ENCODE data around the gene AGR2. TPM values are rescaled to one million over a fixed set of nuclear protein-coding genes. Genes with fewer than 3 reads are reported as not detected.

The AGR2 gene
- total RNA-seq, 2 donors from 2014 or later = not detected

DNA sequence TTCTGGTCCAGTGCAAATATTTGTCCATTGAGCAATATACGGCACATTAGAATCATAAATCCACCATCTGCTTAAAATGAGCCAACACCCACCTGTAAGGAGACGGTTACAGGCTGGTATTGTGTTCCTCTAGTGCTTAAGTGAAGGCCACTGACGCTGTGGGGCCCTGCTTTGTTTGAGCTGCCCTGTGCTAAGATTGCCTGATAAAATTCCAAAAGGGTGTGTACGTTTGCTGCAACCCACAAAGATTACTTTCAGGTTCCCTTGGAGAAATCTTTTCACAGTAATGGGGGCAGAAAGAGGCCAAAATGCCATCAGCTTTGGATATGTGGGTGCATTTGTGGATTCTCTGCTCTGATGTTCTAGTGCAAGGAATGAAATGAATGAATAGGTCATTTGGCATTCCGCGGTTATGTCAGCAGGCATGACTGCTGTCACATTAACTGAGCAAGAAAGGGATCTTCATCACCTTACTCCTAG lies 42.6 kb upstream of the AGR2 start:
- H3K4me3 ChIP-seq = no peak overlapping the region
- no peaks in the 10 kb centered on the region for H3K36me3 ChIP-seq
- H3K4me1 ChIP-seq = no peaks in the 10 kb centered on the region
- no peak for DNase-seq (ENCODE audit: low spot score)
- H3K27me3 ChIP-seq = no peaks in the 10 kb centered on the region
- H3K9me3 ChIP-seq = no peaks in the 10 kb centered on the region
- TF ChIP-seq, protein P1, sequence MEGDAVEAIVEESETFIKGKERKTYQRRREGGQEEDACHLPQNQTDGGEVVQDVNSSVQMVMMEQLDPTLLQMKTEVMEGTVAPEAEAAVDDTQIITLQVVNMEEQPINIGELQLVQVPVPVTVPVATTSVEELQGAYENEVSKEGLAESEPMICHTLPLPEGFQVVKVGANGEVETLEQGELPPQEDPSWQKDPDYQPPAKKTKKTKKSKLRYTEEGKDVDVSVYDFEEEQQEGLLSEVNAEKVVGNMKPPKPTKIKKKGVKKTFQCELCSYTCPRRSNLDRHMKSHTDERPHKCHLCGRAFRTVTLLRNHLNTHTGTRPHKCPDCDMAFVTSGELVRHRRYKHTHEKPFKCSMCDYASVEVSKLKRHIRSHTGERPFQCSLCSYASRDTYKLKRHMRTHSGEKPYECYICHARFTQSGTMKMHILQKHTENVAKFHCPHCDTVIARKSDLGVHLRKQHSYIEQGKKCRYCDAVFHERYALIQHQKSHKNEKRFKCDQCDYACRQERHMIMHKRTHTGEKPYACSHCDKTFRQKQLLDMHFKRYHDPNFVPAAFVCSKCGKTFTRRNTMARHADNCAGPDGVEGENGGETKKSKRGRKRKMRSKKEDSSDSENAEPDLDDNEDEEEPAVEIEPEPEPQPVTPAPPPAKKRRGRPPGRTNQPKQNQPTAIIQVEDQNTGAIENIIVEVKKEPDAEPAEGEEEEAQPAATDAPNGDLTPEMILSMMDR (IDR thresholded peaks at IDR 0.05) = no peak
- H3K27ac ChIP-seq = no peak overlapping the region

DNA sequence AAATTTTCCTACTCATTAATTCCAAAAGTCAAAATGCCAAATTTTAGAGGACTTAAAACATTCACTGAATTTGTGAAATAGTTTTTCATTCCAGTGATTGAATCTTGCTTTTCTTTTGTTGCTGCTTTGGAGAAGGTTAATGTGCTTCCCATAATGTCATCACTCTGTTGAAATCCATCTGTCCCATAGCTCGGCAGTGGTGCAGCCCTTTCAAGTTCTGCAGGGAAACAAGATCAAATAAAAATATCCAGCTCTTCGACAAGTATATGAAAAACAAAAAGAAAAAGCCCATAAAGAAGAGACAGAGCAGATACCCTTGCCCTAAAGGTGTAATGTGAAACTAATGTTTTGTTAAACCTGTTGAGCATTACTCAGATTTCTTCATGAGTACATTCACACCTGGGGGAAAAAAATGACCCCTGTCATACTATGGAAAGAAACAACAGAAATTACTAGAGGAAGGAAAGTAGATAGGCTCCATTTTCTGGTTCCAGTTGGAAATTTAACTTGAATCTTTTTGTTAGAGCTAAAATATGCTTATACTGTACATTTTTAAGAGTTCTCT lies 41.9 kb upstream of the AGR2 start:
- DNase-seq (ENCODE audit: low spot score) = no peak
- H3K36me3 ChIP-seq = no peaks in the 10 kb centered on the region
- H3K4me3 ChIP-seq = no peak overlapping the region
- no peaks in the 10 kb centered on the region for H3K9me3 ChIP-seq
- H3K27me3 ChIP-seq = no peaks in the 10 kb centered on the region
- TF ChIP-seq, protein P1 (IDR thresholded peaks at IDR 0.05) = no peak
- H3K4me1 ChIP-seq = no peaks in the 10 kb centered on the region
- H3K27ac ChIP-seq = no peak overlapping the region

DNA sequence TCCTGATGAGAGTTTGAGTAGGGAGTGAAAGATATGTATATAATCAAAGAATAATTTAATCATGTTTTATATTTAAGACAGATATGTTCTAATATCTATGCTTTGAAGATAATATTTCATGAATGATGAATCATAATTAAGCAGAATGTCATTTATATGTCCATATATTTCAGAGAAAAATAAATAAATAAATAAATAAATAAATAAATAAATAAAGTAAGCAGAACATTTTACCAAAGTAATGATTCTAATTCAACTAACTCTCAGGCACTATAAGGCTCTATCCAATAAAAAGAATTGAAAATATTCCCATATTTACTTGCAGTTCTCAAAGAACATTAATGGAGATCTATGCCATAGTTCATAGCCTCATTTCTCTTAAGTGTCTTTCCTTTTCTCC lies 40.9 kb upstream of the AGR2 start:
- H3K27ac ChIP-seq = no peak overlapping the region
- H3K36me3 ChIP-seq = no peaks in the 10 kb centered on the region
- no peaks in the 10 kb centered on the region for H3K4me1 ChIP-seq
- no peak overlapping the region for H3K4me3 ChIP-seq
- H3K9me3 ChIP-seq = no peaks in the 10 kb centered on the region
- no peak for DNase-seq (ENCODE audit: low spot score)
- TF ChIP-seq, protein P1 (IDR thresholded peaks at IDR 0.05) = no peak
- no peaks in the 10 kb centered on the region for H3K27me3 ChIP-seq

DNA sequence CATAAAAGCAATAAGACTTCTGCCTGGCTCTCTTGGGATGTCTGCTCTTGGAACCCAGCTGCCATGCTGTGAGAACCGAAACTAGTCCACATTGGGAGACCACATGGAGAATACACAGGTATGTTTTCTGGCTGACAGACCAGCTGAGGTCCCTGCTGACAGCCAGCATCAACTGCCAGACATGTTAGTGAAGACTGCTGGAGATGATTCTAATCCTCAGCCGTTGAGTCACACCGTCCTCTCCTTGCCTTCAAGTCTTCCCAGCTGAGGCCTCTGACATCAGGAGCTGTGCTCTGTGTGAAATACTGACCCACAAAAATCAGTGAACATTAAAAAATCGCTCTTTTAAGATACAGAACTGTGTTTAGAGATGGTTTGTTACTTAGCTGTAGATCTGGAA lies 36.9 kb upstream of the AGR2 start:
- no peaks in the 10 kb centered on the region for H3K27me3 ChIP-seq
- no peak overlapping the region for H3K4me3 ChIP-seq
- H3K4me1 ChIP-seq = no peaks in the 10 kb centered on the region
- TF ChIP-seq, protein P1 (IDR thresholded peaks at IDR 0.05) = no peak
- H3K9me3 ChIP-seq = no peaks in the 10 kb centered on the region
- H3K36me3 ChIP-seq = no peaks in the 10 kb centered on the region
- no peak for DNase-seq (ENCODE audit: low spot score)
- no peak overlapping the region for H3K27ac ChIP-seq

DNA sequence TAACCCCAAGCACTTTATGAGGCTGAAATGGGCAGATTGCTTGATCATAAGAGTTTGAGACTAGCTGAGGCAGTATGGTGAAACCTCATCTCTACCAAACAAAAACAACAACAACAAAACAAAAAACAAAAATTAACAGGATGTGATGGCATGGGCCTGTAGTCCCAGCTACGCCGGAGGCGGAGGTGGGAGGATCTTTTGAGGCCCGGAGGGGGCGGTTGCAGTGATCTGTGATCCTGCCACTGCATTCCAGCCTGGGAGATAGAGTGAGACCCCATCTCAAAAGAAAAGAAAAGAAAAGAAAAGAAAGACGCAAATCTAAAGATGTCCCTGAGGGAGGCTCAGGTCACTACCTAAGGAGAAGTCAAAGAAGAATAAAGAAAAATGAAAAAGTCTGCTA lies 35.3 kb upstream of the AGR2 start:
- no peak overlapping the region for H3K4me3 ChIP-seq
- DNase-seq (ENCODE audit: low spot score) = no peak
- no peaks in the 10 kb centered on the region for H3K27me3 ChIP-seq
- H3K27ac ChIP-seq = no peak overlapping the region
- no peaks in the 10 kb centered on the region for H3K4me1 ChIP-seq
- H3K36me3 ChIP-seq = no peaks in the 10 kb centered on the region
- H3K9me3 ChIP-seq = no peaks in the 10 kb centered on the region
- TF ChIP-seq, protein P1 (IDR thresholded peaks at IDR 0.05) = no peak

DNA sequence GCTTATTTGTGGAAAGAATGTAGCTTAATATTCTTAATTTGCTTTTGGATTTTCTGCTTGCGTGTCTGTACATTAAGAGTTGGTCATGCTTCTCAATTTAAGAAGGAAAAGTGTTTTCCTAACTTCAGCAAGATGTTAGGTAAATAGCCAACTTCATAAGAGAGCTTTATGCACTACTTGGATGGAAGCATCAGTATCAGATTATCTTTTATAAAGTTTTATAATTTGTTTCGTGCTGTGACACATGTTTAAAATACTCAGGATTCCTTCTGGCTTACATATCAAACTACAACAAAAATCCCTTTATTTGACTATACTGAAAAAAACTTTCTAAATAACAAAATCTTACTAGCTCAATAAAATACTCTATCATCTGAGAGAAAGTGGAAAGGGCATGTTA lies 34.8 kb upstream of the AGR2 start:
- Histone ChIP-seq H3K36me3 (no peaks in the 10 kb centered on the region), H3K4me3 (no peak overlapping the region), H3K9me3 (no peaks in the 10 kb centered on the region), H3K4me1 (no peaks in the 10 kb centered on the region), H3K27ac (no peak overlapping the region), H3K27me3 (no peaks in the 10 kb centered on the region)
- no peak for DNase-seq (ENCODE audit: low spot score)
- TF ChIP-seq, protein P1 (IDR thresholded peaks at IDR 0.05) = no peak

Measured in right atrium auricular region (tissue), 2 donors.